ENCODE data around the gene PI4K2A.

DNA sequence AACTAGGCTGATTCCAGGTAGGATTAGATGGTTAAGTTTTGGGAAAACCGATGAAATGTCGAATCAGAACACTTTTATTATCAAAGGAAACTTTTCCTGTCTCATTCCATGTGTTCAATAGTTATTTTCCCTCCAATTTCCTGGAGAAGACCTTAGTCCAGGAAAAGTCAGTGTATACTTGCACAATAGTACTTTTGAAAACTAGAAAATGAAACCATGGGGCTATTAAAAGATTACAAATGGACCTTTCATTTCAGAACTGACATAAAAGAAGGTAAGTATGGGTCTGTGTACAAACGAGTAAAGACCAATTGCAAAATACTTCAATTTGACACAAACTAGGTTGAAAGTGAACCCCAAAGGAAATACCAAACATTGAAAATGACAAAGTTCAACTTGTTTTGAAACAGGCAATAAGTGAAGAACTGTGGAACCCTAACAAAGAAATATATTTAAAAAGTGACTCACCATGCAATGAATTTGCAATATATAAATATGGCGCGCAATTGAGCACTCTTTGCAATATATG, 44.5 kb downstream of the PI4K2A start:
- TF ChIP-seq, protein P1, sequence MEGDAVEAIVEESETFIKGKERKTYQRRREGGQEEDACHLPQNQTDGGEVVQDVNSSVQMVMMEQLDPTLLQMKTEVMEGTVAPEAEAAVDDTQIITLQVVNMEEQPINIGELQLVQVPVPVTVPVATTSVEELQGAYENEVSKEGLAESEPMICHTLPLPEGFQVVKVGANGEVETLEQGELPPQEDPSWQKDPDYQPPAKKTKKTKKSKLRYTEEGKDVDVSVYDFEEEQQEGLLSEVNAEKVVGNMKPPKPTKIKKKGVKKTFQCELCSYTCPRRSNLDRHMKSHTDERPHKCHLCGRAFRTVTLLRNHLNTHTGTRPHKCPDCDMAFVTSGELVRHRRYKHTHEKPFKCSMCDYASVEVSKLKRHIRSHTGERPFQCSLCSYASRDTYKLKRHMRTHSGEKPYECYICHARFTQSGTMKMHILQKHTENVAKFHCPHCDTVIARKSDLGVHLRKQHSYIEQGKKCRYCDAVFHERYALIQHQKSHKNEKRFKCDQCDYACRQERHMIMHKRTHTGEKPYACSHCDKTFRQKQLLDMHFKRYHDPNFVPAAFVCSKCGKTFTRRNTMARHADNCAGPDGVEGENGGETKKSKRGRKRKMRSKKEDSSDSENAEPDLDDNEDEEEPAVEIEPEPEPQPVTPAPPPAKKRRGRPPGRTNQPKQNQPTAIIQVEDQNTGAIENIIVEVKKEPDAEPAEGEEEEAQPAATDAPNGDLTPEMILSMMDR (IDR thresholded peaks at IDR 0.05): no peak
- no peak for TF ChIP-seq POLR2A (IDR thresholded peaks at IDR 0.05)

Data from prostate gland (tissue), 2 donors.